Measurements from ENCODE around the gene DOK6. TPM values are rescaled to one million over a fixed set of nuclear protein-coding genes. Genes with fewer than 3 reads are reported as not detected.

The DOK6 gene
- total and polyA plus RNA-seq, 10 of the 15 experiments (the other 5 are each of a cell fraction or from before 2014, with no cell fraction given) = 0.01 to 0.09 (median 0.04) TPM; not detected in 4

DNA sequence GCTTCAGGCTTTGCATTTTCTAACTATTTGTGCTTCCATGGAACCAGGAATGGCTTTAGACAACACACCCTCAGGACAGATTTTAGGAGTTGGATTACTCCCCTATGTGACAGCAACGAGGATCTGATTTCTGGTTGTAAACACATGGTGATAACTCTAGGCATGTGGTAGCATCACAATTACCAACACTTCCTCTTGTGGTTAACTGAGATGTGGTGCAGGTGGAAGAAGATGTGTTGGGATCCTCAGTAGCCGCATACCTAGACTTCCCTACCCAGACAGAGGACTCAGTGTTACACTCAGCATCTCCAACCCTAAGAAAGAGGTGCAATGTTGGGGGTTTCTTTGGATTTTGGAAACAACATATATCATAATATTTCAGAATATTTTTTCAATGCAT, 234.8 kb downstream of the DOK6 start:
- Histone ChIP-seq H3K27me3 (replicated peaks in 1 of 2; ENCODE audit: control insufficient read depth in 2 of 2, insufficient read depth in 2 of 2, low read length in 1 of 2) (no peaks in the 10 kb centered on the region), H3K4me1 (ENCODE audit: control insufficient read depth, insufficient read depth, low read length) (no peaks in the 10 kb centered on the region), H2AFZ (ENCODE audit: control insufficient read depth, low read depth, low read length) (no peak overlapping the region), H3K27ac (ENCODE audit: control insufficient read depth, insufficient read depth) (no peak overlapping the region), H3K9me3 (replicated peaks; ENCODE audit: control insufficient read depth, insufficient read depth, low read length) (no peaks in the 10 kb centered on the region), H3K4me3 (no peak overlapping the region), H3K9ac (ENCODE audit: control insufficient read depth, insufficient read depth, low read length) (no peak overlapping the region), H4K20me1 (ENCODE audit: control insufficient read depth, insufficient read depth) (no peaks in the 10 kb centered on the region), H3K4me2 (ENCODE audit: control insufficient read depth, insufficient read depth) (no peak overlapping the region), H3K79me2 (ENCODE audit: control insufficient read depth, insufficient read depth, low read length) (no peaks in the 10 kb centered on the region), H3K36me3 (ENCODE audit: control insufficient read depth in 2 of 2, insufficient read depth in 2 of 2, low read length in 1 of 2) (no peaks in the 10 kb centered on the region)
- CTCF ChIA-PET = no interaction called here
- DNase-seq (ENCODE audit: low read depth, low spot score) (no peak), ATAC-seq (no peak), FAIRE-seq (no peak)
- in situ Hi-C loops (cut with MboI) = loop anchor here (10.0 kb wide), 1 partner anchor 459 kb away; no protein-coding TSS in a partner anchor
- POLR2A ChIA-PET = no interaction called here
- SMC1A ChIA-PET (ENCODE audit: uncharacterized antibody, unreplicated experiment) = no interaction called here
- RAD21 ChIA-PET (ENCODE audit: unreplicated experiment) = no interaction called here
- WGBS (ENCODE audit: insufficient coverage, insufficient replicate concordance, low lambda C conversion rate, missing lambda C conversion rate) = 3% methylated on average over 2 of the region's 2 CpGs
- intact Hi-C loops (cut with micrococcal nuclease; ENCODE audit: unreplicated experiment) = loop anchor here (10.0 kb wide), 1 partner anchor 819 kb away; no protein-coding TSS in a partner anchor
- BruUV-seq (replicated peaks) = no TSS peak
- TF ChIP-seq TCF3 (IDR thresholded peaks at IDR 0.05; ENCODE audit: borderline replicate concordance, insufficient read depth, low read depth, low read length) (no peak), NR2C1 (IDR thresholded peaks at IDR 0.05) (no peak), TARDBP (IDR thresholded peaks at IDR 0.05; ENCODE audit: borderline replicate concordance) (no peak), IRF4 (IDR thresholded peaks at IDR 0.05; ENCODE audit: low read depth, low read length) (no peak), CREM (IDR thresholded peaks at IDR 0.05; ENCODE audit: low read depth) (no peak), ZNF24 (IDR thresholded peaks at IDR 0.05) (no peak), BMI1 (IDR thresholded peaks at IDR 0.05; ENCODE audit: borderline replicate concordance) (no peak), RB1 (IDR thresholded peaks at IDR 0.05; ENCODE audit: borderline replicate concordance) (no peak), NR2C2 (IDR thresholded peaks at IDR 0.05; ENCODE audit: borderline replicate concordance, control insufficient read depth, insufficient read length, low read depth) (no peak), FOXM1 (IDR thresholded peaks at IDR 0.05; ENCODE audit: low read depth, low read length) (no peak), MEF2B (IDR thresholded peaks at IDR 0.05; ENCODE audit: partially characterized antibody, poor library complexity, severe bottlenecking) (no peak), GABPA (IDR thresholded peaks at IDR 0.05; ENCODE audit: low read depth) (no peak), BACH1 (IDR thresholded peaks at IDR 0.05; ENCODE audit: borderline replicate concordance) (no peak), KLF5 (IDR thresholded peaks at IDR 0.05; ENCODE audit: partially characterized antibody) (no peak)
- TF ChIP-seq, protein P1, sequence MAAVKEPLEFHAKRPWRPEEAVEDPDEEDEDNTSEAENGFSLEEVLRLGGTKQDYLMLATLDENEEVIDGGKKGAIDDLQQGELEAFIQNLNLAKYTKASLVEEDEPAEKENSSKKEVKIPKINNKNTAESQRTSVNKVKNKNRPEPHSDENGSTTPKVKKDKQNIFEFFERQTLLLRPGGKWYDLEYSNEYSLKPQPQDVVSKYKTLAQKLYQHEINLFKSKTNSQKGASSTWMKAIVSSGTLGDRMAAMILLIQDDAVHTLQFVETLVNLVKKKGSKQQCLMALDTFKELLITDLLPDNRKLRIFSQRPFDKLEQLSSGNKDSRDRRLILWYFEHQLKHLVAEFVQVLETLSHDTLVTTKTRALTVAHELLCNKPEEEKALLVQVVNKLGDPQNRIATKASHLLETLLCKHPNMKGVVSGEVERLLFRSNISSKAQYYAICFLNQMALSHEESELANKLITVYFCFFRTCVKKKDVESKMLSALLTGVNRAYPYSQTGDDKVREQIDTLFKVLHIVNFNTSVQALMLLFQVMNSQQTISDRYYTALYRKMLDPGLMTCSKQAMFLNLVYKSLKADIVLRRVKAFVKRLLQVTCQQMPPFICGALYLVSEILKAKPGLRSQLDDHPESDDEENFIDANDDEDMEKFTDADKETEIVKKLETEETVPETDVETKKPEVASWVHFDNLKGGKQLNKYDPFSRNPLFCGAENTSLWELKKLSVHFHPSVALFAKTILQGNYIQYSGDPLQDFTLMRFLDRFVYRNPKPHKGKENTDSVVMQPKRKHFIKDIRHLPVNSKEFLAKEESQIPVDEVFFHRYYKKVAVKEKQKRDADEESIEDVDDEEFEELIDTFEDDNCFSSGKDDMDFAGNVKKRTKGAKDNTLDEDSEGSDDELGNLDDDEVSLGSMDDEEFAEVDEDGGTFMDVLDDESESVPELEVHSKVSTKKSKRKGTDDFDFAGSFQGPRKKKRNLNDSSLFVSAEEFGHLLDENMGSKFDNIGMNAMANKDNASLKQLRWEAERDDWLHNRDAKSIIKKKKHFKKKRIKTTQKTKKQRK (IDR thresholded peaks at IDR 0.05; ENCODE audit: low read depth, low read length) = no peak
- TF ChIP-seq, protein P2, sequence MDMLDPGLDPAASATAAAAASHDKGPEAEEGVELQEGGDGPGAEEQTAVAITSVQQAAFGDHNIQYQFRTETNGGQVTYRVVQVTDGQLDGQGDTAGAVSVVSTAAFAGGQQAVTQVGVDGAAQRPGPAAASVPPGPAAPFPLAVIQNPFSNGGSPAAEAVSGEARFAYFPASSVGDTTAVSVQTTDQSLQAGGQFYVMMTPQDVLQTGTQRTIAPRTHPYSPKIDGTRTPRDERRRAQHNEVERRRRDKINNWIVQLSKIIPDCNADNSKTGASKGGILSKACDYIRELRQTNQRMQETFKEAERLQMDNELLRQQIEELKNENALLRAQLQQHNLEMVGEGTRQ (IDR thresholded peaks at IDR 0.05; ENCODE audit: borderline replicate concordance, low read depth, low read length) = no peak
- TF ChIP-seq, protein P3, sequence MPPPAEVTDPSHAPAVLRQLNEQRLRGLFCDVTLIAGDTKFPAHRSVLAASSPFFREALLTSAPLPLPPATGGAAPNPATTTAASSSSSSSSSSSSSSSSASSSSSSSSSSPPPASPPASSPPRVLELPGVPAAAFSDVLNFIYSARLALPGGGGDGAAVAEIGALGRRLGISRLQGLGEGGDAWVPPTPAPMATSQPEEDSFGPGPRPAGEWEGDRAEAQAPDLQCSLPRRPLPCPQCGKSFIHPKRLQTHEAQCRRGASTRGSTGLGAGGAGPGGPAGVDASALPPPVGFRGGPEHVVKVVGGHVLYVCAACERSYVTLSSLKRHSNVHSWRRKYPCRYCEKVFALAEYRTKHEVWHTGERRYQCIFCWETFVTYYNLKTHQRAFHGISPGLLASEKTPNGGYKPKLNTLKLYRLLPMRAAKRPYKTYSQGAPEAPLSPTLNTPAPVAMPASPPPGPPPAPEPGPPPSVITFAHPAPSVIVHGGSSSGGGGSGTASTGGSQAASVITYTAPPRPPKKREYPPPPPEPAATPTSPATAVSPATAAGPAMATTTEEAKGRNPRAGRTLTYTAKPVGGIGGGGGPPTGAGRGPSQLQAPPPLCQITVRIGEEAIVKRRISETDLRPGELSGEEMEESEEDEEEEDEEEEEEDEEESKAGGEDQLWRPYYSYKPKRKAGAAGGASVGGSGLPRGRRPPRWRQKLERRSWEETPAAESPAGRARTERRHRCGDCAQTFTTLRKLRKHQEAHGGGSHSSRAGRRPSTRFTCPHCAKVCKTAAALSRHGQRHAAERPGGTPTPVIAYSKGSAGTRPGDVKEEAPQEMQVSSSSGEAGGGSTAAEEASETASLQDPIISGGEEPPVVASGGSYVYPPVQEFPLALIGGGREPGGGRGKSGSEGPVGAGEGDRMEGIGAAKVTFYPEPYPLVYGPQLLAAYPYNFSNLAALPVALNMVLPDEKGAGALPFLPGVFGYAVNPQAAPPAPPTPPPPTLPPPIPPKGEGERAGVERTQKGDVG (CRISPR knock-in tag; IDR thresholded peaks at IDR 0.05) = no peak
- TF ChIP-seq, protein P4, sequence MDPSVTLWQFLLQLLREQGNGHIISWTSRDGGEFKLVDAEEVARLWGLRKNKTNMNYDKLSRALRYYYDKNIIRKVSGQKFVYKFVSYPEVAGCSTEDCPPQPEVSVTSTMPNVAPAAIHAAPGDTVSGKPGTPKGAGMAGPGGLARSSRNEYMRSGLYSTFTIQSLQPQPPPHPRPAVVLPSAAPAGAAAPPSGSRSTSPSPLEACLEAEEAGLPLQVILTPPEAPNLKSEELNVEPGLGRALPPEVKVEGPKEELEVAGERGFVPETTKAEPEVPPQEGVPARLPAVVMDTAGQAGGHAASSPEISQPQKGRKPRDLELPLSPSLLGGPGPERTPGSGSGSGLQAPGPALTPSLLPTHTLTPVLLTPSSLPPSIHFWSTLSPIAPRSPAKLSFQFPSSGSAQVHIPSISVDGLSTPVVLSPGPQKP (IDR thresholded peaks at IDR 0.05; ENCODE audit: low read depth, low read length) = no peak
